Transverse colon (tissue), 4 donors: Measurements from ENCODE around the gene PIP5K1B.

Experiments
- EP300 ChIP-seq: sonication (generic); formaldehyde crosslinking; IDR thresholded peaks from one replicate; pipeline ENCODE4 v1.6.1; 2017; ENCODE audit warnings: antibody characterized with exemption, low read depth
- POLR2A ChIP-seq: fragments of 450-650 bp; IDR thresholded peaks from one replicate; pipeline ENCODE4 v1.6.1; 2016; ENCODE audit warnings: antibody characterized with exemption, mild to moderate bottlenecking, moderate library complexity
- POLR2AphosphoS5 ChIP-seq, 3 donors: sonication (generic); formaldehyde crosslinking; IDR thresholded peaks; one replicate each; pipeline ENCODE4 v1.6.1; 2016; ENCODE audit warnings: antibody characterized with exemption in 3 of 3
- TF ChIP-seq, protein P1 (sequence below), 5 experiments: fragments of 200-600 bp in 3 of 5; fragments of 450-650 bp in 2 of 5; sonication (generic) in 3 of 5; IDR thresholded peaks; 1 replicate in 2 of 5; 2 replicates in 3 of 5; pipeline ENCODE4 v1.5.1; 2016 to 2017; ENCODE audit warnings: antibody characterized with exemption in 5 of 5, inconsistent platforms in 3 of 5, mild to moderate bottlenecking in 2 of 5, moderate library complexity in 1 of 5

DNA sequence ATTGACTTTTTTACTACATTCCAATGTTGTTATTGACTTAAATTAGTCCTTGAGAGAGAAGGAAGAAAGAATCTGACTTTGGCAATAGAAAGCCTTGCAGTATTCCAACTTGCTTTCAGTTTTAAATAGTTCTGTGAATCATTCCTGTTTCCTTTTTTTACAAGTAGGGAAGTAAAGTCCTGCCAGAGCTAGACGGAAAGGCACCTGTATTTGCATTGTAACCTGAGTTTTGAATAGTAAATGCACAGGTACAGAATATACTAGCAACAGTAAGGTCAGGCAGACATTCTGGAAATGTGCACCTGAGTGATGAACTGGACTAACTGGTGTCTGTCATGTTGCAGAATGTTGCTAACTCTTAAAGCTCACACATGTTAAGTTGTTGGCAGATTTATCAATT is 208.0 kb downstream of the PIP5K1B start:
- TF ChIP-seq, protein P1, sequence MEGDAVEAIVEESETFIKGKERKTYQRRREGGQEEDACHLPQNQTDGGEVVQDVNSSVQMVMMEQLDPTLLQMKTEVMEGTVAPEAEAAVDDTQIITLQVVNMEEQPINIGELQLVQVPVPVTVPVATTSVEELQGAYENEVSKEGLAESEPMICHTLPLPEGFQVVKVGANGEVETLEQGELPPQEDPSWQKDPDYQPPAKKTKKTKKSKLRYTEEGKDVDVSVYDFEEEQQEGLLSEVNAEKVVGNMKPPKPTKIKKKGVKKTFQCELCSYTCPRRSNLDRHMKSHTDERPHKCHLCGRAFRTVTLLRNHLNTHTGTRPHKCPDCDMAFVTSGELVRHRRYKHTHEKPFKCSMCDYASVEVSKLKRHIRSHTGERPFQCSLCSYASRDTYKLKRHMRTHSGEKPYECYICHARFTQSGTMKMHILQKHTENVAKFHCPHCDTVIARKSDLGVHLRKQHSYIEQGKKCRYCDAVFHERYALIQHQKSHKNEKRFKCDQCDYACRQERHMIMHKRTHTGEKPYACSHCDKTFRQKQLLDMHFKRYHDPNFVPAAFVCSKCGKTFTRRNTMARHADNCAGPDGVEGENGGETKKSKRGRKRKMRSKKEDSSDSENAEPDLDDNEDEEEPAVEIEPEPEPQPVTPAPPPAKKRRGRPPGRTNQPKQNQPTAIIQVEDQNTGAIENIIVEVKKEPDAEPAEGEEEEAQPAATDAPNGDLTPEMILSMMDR (IDR thresholded peaks at IDR 0.05) = no peak
- TF ChIP-seq POLR2A (no peak), EP300 (no peak), POLR2AphosphoS5 (IDR thresholded peaks at IDR 0.05) (no peak)
